Pulmonary artery endothelial cell (primary cell): ENCODE data around the gene TOM1. TPM values are rescaled to one million over a fixed set of nuclear protein-coding genes. Genes with fewer than 3 reads are reported as not detected.

Experiments used
- DNase-seq: peaks from one replicate; pipeline ENCODE4 v3.0.0-alpha.2; 2011; ENCODE audit warnings: low read depth, low spot score
- total RNA-seq: library from RNA; depleted of rRNA; stranded (reverse); fragments of >200 nt; gene quantifications from 2 replicates; pipeline ENCODE4 v1.2.3, GENCODE V29; 2014

The TOM1 gene
- 16.6 and 19.4 TPM in 2 replicates for total RNA-seq

- DNase-seq = peak; percentile 97
These were observed at the start of gene TOM1 for GRCh38 chr22:35299673-35300499. TOM1 (plus strand) TSS chr22:35299894; CDS start chr22:35299929, 35 bp downstream.

- no peak for DNase-seq
These were observed 49.5 kb upstream of the TOM1 start for GRCh38 chr22:35250156-35250555.

GRCh38 chr22:35253946-35254345 is 45.7 kb upstream of the TOM1 start:
- DNase-seq = no peak

GRCh38 chr22:35257002-35257320 is 42.7 kb upstream of the TOM1 start:
- no peak for DNase-seq

- DNase-seq = peak; percentile 58
These were observed 42.1 kb upstream of the TOM1 start, which contains the start of gene HMGXB4 for GRCh38 chr22:35257321-35258190. HMGXB4 (plus strand) TSS chr22:35257493; CDS start chr22:35262391, 4,898 bp downstream.

GRCh38 chr22:35258191-35258988 is 41.3 kb upstream of the TOM1 start:
- no peak for DNase-seq

- DNase-seq = no peak
These were observed 34.7 kb upstream of the TOM1 start for GRCh38 chr22:35264986-35265385.

- no peak for DNase-seq
These were observed 33.4 kb upstream of the TOM1 start for GRCh38 chr22:35266277-35266676.

GRCh38 chr22:35269630-35270029 is 30.1 kb upstream of the TOM1 start:
- no peak for DNase-seq

- no peak for DNase-seq
These were observed 25.4 kb upstream of the TOM1 start for GRCh38 chr22:35274154-35274871.

- no peak for DNase-seq
These were observed 24.1 kb upstream of the TOM1 start for GRCh38 chr22:35275580-35275979.

GRCh38 chr22:35276019-35276418 is 23.7 kb upstream of the TOM1 start:
- DNase-seq = no peak

- DNase-seq = no peak
These were observed 11.6 kb upstream of the TOM1 start for GRCh38 chr22:35288116-35288515.

GRCh38 chr22:35292786-35293185 is 6.9 kb upstream of the TOM1 start:
- DNase-seq = no peak

GRCh38 chr22:35296051-35296450 is 3.6 kb upstream of the TOM1 start:
- no peak for DNase-seq

- no peak for DNase-seq
These were observed 449 bp upstream of the TOM1 start for GRCh38 chr22:35299217-35299672.

GRCh38 chr22:35301372-35301874 is 1.7 kb downstream of the TOM1 start:
- no peak for DNase-seq

- DNase-seq = no peak
These were observed 3.4 kb downstream of the TOM1 start for GRCh38 chr22:35303029-35303624.

GRCh38 chr22:35305525-35306070 is 5.9 kb downstream of the TOM1 start:
- DNase-seq = no peak
